Measurements from ENCODE around the gene CHAF1B. TPM values are rescaled to one million over a fixed set of nuclear protein-coding genes. Genes with fewer than 3 reads are reported as not detected.

Gene CHAF1B
- total and polyA plus RNA-seq, 10 of the 15 experiments (the other 5 are each of a cell fraction or from before 2014, with no cell fraction given), result 5.9 to 31.5 (median 17.3) TPM

DNA sequence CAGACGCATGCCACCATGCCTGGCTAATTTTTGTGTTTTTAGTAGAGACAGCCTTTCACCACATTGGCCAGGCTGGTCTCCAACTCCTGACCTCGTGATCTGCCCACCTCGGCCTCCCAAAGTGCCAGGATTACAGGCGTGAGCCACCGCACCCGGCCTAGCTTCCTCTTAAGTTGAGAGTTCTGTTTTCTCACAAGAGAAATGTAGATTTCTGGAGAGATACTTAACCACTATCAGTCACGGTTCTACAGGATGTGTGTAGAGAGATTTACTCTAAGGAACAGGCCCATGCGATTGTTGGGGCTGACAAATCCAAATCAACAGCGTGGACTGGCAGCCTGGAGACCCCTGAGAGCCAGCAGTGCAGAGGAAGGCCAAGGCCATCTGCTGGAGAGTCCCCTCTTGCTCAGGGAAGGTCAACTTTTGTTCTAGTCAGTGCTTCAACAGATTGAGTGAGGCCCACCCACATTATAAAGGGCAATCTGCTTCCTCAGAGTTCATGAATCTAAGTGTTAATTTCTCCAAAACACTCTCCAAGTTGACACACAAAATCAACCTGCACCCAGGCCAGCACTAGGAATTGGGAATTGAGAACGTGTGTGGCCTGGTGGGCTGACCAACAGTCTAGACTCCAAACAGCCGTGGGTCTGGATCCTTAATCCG is 38.7 kb downstream of the CHAF1B start:
- H3K27me3 ChIP-seq (replicated peaks in 1 of 2; ENCODE audit: control insufficient read depth in 2 of 2, insufficient read depth in 2 of 2, low read length in 1 of 2), result no peaks in the 10 kb centered on the region
- ChIA-PET RAD21 (ENCODE audit: unreplicated experiment) (interaction anchor here (0.6 to 2.0 kb wide), 3 partner anchors 36 to 164 kb away, joined by 3 to 4 read pairs (median 3); no protein-coding TSS in a partner anchor), CTCF (interaction anchor here (1.0 to 2.4 kb wide), 6 partner anchors 74 to 224 kb away, joined by 3 to 18 read pairs (median 4); no protein-coding TSS in a partner anchor), SMC1A (ENCODE audit: uncharacterized antibody, unreplicated experiment) (interaction anchor here (0.8 to 1.5 kb wide), 3 partner anchors 13 to 163 kb away, joined by 3 to 6 read pairs (median 5); no protein-coding TSS in a partner anchor), POLR2A (no interaction called here)
- H3K9ac ChIP-seq (ENCODE audit: control insufficient read depth, insufficient read depth, low read length), result no peak overlapping the region
- TF ChIP-seq BCLAF1 (IDR thresholded peaks at IDR 0.05), result no peak
- H2AFZ ChIP-seq (ENCODE audit: control insufficient read depth, low read depth, low read length), result no peak overlapping the region
- no TSS peak for BruUV-seq (replicated peaks)
- intact Hi-C loops (cut with micrococcal nuclease; ENCODE audit: unreplicated experiment), result loop anchor here (5.0 to 10.0 kb wide), 2 partner anchors 48 to 301 kb away; no protein-coding TSS in a partner anchor
- no peaks in the 10 kb centered on the region for H3K4me1 ChIP-seq (ENCODE audit: control insufficient read depth, insufficient read depth, low read length)
- no peak overlapping the region for H3K4me3 ChIP-seq
- FAIRE-seq (no peak), DNase-seq (ENCODE audit: low read depth, low spot score) (no peak), ATAC-seq (no peak)
- H3K4me2 ChIP-seq (ENCODE audit: control insufficient read depth, insufficient read depth), result no peak overlapping the region
- WGBS (ENCODE audit: insufficient coverage, insufficient replicate concordance, low lambda C conversion rate, missing lambda C conversion rate), result 87% methylated on average over 12 of the region's 12 CpGs
- H3K9me3 ChIP-seq (replicated peaks; ENCODE audit: control insufficient read depth, insufficient read depth, low read length), result no peaks in the 10 kb centered on the region
- H4K20me1 ChIP-seq (ENCODE audit: control insufficient read depth, insufficient read depth), result no peaks in the 10 kb centered on the region
- in situ Hi-C loops (cut with MboI), result loop anchor here (5.0 kb wide), 1 partner anchor 503 kb away; no protein-coding TSS in a partner anchor
- no peak overlapping the region for H3K27ac ChIP-seq (ENCODE audit: control insufficient read depth, insufficient read depth)
- H3K79me2 ChIP-seq (ENCODE audit: control insufficient read depth, insufficient read depth, low read length), result no peaks in the 10 kb centered on the region
- H3K36me3 ChIP-seq (ENCODE audit: control insufficient read depth in 2 of 2, insufficient read depth in 2 of 2, low read length in 1 of 2), result peaks cover 2% of the 10 kb centered on the region in 2 experiments; a peak in 2 of 4 replicates

All from GM12878 (cell line).